Measurements from ENCODE around the gene SMKR1. TPM values are rescaled to one million over a fixed set of nuclear protein-coding genes. Genes with fewer than 3 reads are reported as not detected.

SMKR1 gene
- total and polyA plus RNA-seq, 2 experiments from 2014 or later: 2.1 TPM; not detected in 1

GRCh38 chr7:129489491-129489890 is 12.8 kb upstream of the SMKR1 start:
- no peaks in the 10 kb centered on the region; the same call in 1 of the 2 replicates for H4K20me1 ChIP-seq (replicated peaks; ENCODE audit: insufficient read depth)
- Mint-ChIP-seq H3K36me3 (ENCODE audit: low read depth) (no peaks in the 10 kb centered on the region), H3K4me3 (no peak overlapping the region), H3K4me1 (no peaks in the 10 kb centered on the region), H3K9me3 (no peaks in the 10 kb centered on the region; the same call in 2 of the 3 replicates), H3K27ac (no peak overlapping the region), H3K27me3 (ENCODE audit: insufficient read depth, low read depth, poor library complexity) (no peaks in the 10 kb centered on the region)
- no peak for ATAC-seq
- H3K4me2 ChIP-seq: no peak overlapping the region
- no peaks in the 10 kb centered on the region for H3F3A ChIP-seq (replicated peaks; ENCODE audit: low read depth)
- H3K36me3 ChIP-seq (ENCODE audit: insufficient read depth): no peaks in the 10 kb centered on the region
- no peaks in the 10 kb centered on the region for H3K27me3 ChIP-seq (ENCODE audit: insufficient read depth)
- no peak overlapping the region for H3K27ac ChIP-seq (ENCODE audit: low read depth)
- no peaks in the 10 kb centered on the region for H3K9me2 ChIP-seq (ENCODE audit: insufficient read depth)
- H3K4me3 ChIP-seq: no peak overlapping the region
- TF ChIP-seq REST (IDR thresholded peaks at IDR 0.05; ENCODE audit: unreplicated experiment) (no peak), EZH2 (IDR thresholded peaks at IDR 0.05; ENCODE audit: low read depth, unreplicated experiment) (no peak), CREB1 (CRISPR knock-in tag; IDR thresholded peaks at IDR 0.05; ENCODE audit: low read depth) (no peak), POLR2AphosphoS5 (IDR thresholded peaks at IDR 0.05; ENCODE audit: low read depth) (no peak), STAT1 (IDR thresholded peaks at IDR 0.05; ENCODE audit: unreplicated experiment) (no peak), ZNF331 (CRISPR knock-in tag; IDR thresholded peaks at IDR 0.05; ENCODE audit: low read depth) (no peak), EZH2phosphoT487 (IDR thresholded peaks at IDR 0.05; ENCODE audit: unreplicated experiment) (no peak), ZNF114 (CRISPR knock-in tag; IDR thresholded peaks at IDR 0.05) (no peak), NANOG (IDR thresholded peaks at IDR 0.05; ENCODE audit: borderline replicate concordance) (no peak), JUNB (IDR thresholded peaks at IDR 0.05; ENCODE audit: unreplicated experiment) (no peak)
- TF ChIP-seq, protein P1, sequence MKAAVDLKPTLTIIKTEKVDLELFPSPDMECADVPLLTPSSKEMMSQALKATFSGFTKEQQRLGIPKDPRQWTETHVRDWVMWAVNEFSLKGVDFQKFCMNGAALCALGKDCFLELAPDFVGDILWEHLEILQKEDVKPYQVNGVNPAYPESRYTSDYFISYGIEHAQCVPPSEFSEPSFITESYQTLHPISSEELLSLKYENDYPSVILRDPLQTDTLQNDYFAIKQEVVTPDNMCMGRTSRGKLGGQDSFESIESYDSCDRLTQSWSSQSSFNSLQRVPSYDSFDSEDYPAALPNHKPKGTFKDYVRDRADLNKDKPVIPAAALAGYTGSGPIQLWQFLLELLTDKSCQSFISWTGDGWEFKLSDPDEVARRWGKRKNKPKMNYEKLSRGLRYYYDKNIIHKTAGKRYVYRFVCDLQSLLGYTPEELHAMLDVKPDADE (IDR thresholded peaks at IDR 0.05): no peak
- TF ChIP-seq, protein P2, sequence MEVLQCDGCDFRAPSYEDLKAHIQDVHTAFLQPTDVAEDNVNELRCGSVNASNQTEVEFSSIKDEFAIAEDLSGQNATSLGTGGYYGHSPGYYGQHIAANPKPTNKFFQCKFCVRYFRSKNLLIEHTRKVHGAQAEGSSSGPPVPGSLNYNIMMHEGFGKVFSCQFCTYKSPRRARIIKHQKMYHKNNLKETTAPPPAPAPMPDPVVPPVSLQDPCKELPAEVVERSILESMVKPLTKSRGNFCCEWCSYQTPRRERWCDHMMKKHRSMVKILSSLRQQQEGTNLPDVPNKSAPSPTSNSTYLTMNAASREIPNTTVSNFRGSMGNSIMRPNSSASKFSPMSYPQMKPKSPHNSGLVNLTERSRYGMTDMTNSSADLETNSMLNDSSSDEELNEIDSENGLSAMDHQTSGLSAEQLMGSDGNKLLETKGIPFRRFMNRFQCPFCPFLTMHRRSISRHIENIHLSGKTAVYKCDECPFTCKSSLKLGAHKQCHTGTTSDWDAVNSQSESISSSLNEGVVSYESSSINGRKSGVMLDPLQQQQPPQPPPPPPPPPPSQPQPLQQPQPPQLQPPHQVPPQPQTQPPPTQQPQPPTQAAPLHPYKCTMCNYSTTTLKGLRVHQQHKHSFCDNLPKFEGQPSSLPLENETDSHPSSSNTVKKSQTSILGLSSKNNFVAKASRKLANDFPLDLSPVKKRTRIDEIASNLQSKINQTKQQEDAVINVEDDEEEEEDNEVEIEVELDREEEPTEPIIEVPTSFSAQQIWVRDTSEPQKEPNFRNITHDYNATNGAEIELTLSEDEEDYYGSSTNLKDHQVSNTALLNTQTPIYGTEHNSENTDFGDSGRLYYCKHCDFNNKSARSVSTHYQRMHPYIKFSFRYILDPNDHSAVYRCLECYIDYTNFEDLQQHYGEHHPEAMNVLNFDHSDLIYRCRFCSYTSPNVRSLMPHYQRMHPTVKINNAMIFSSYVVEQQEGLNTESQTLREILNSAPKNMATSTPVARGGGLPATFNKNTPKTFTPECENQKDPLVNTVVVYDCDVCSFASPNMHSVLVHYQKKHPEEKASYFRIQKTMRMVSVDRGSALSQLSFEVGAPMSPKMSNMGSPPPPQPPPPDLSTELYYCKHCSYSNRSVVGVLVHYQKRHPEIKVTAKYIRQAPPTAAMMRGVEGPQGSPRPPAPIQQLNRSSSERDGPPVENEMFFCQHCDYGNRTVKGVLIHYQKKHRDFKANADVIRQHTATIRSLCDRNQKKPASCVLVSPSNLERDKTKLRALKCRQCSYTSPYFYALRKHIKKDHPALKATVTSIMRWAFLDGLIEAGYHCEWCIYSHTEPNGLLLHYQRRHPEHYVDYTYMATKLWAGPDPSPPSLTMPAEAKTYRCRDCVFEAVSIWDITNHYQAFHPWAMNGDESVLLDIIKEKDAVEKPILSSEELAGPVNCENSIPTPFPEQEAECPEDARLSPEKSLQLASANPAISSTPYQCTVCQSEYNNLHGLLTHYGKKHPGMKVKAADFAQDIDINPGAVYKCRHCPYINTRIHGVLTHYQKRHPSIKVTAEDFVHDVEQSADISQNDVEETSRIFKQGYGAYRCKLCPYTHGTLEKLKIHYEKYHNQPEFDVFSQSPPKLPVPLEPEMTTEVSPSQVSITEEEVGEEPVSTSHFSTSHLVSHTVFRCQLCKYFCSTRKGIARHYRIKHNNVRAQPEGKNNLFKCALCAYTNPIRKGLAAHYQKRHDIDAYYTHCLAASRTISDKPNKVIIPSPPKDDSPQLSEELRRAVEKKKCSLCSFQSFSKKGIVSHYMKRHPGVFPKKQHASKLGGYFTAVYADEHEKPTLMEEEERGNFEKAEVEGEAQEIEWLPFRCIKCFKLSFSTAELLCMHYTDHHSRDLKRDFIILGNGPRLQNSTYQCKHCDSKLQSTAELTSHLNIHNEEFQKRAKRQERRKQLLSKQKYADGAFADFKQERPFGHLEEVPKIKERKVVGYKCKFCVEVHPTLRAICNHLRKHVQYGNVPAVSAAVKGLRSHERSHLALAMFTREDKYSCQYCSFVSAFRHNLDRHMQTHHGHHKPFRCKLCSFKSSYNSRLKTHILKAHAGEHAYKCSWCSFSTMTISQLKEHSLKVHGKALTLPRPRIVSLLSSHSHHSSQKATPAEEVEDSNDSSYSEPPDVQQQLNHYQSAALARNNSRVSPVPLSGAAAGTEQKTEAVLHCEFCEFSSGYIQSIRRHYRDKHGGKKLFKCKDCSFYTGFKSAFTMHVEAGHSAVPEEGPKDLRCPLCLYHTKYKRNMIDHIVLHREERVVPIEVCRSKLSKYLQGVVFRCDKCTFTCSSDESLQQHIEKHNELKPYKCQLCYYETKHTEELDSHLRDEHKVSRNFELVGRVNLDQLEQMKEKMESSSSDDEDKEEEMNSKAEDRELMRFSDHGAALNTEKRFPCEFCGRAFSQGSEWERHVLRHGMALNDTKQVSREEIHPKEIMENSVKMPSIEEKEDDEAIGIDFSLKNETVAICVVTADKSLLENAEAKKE (CRISPR knock-in tag; IDR thresholded peaks at IDR 0.05): no peak
- TF ChIP-seq, protein P3, sequence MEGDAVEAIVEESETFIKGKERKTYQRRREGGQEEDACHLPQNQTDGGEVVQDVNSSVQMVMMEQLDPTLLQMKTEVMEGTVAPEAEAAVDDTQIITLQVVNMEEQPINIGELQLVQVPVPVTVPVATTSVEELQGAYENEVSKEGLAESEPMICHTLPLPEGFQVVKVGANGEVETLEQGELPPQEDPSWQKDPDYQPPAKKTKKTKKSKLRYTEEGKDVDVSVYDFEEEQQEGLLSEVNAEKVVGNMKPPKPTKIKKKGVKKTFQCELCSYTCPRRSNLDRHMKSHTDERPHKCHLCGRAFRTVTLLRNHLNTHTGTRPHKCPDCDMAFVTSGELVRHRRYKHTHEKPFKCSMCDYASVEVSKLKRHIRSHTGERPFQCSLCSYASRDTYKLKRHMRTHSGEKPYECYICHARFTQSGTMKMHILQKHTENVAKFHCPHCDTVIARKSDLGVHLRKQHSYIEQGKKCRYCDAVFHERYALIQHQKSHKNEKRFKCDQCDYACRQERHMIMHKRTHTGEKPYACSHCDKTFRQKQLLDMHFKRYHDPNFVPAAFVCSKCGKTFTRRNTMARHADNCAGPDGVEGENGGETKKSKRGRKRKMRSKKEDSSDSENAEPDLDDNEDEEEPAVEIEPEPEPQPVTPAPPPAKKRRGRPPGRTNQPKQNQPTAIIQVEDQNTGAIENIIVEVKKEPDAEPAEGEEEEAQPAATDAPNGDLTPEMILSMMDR (conservative IDR thresholded peaks at IDR 0.05; ENCODE audit: low read depth in 2 of 2): no peak
- H2AFZ ChIP-seq: no peak overlapping the region
- H3K4me1 ChIP-seq (ENCODE audit: insufficient read depth): no peaks in the 10 kb centered on the region
- no peak for DNase-seq (ENCODE audit: low spot score)
- no peaks in the 10 kb centered on the region for H3K79me2 ChIP-seq (replicated peaks; ENCODE audit: insufficient read depth)
